GM18870 (cell line): ENCODE results near the gene EBF4.

Source experiments
- ATAC-seq: cut with Tn5 transposase; IDR thresholded peaks from one replicate; pipeline ENCODE4 v1.9.1; 2021; ENCODE audit warnings: moderate library complexity; ENCODE audit not compliant: unreplicated experiment

The EBF4 gene

GRCh38 chr20:2793471-2793870, 100.9 kb downstream of the EBF4 start:
- ATAC-seq, result no peak

- no peak for ATAC-seq
Measured at GRCh38 chr20:2794202-2794748, 101.7 kb downstream of the EBF4 start.

- no peak for ATAC-seq
Measured at GRCh38 chr20:2794866-2795447, 102.4 kb downstream of the EBF4 start.

- no peak for ATAC-seq
Measured at GRCh38 chr20:2795451-2795850, 102.9 kb downstream of the EBF4 start.

- no peak for ATAC-seq
Measured at GRCh38 chr20:2796011-2796660, 103.6 kb downstream of the EBF4 start.

GRCh38 chr20:2797136-2797983, 104.8 kb downstream of the EBF4 start:
- no peak for ATAC-seq

- ATAC-seq, result no peak
Measured at GRCh38 chr20:2798095-2798805, 105.7 kb downstream of the EBF4 start.

GRCh38 chr20:2798814-2799213, 106.2 kb downstream of the EBF4 start:
- no peak for ATAC-seq

GRCh38 chr20:2799271-2799670, 106.7 kb downstream of the EBF4 start:
- ATAC-seq, result no peak

- no peak for ATAC-seq
Measured at GRCh38 chr20:2799688-2800520, 107.3 kb downstream of the EBF4 start.

GRCh38 chr20:2800521-2801285, 108.1 kb downstream of the EBF4 start, which contains the start of gene CPXM1:
CPXM1 (minus strand) TSS chr20:2800627; CDS start chr20:2800572, 55 bp downstream.
- peak; percentile 43 for ATAC-seq

- no peak for ATAC-seq
Measured at GRCh38 chr20:2801286-2801728, 108.7 kb downstream of the EBF4 start.

- no peak for ATAC-seq
Measured at GRCh38 chr20:2804041-2804828, 111.7 kb downstream of the EBF4 start.

GRCh38 chr20:2804852-2805688, 112.5 kb downstream of the EBF4 start:
- no peak for ATAC-seq

GRCh38 chr20:2805689-2806350, 113.2 kb downstream of the EBF4 start:
- no peak for ATAC-seq

GRCh38 chr20:2806351-2806701, 113.7 kb downstream of the EBF4 start:
- ATAC-seq, result no peak

GRCh38 chr20:2807019-2807418, 114.4 kb downstream of the EBF4 start:
- no peak for ATAC-seq
